Eye (tissue), 1 donor: Measurements from ENCODE around the gene STK32A.
A peak's percentile ranks its signal among the peaks of the same experiment; 100 is the strongest.

Experiments
- DNase-seq: peaks from one replicate; pipeline ENCODE4 v3.0.0-alpha.2; 2015

STK32A gene

DNA sequence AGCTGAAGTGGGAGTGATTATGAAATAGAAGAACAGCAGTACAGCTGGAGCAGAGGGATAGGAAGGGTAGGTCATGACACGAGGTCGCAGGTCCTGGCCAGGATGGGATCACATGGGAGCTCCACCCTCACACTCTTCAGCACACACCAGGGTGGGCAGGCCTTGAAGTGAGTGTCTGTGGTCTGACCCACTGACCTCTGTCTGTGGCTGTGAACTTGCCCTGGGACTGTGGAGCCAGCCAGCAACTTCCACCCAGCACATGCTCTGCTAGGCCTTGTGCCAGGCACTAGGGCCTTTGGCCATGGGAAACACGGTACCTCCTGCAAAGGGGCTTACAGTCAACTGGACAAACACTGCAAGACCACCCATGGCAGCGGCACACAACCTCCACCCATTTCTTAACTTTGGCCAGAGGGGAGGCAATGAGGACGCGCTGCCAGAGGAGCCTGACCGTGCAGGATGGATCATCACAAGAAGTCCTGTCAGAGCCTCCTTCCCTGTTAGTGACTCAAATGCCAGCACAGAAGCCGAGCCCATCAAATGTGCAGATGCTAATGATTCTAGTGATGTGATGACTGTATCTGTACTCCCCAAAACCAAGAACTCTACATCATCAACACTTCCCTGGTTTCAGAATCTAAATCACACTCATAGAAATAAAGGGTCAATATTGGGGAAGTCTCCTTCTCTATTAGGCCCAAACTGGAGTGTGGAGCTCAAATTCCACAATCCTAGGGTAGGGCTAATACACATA, 161.4 kb downstream of the STK32A start:
- DNase-seq = no peak

DNA sequence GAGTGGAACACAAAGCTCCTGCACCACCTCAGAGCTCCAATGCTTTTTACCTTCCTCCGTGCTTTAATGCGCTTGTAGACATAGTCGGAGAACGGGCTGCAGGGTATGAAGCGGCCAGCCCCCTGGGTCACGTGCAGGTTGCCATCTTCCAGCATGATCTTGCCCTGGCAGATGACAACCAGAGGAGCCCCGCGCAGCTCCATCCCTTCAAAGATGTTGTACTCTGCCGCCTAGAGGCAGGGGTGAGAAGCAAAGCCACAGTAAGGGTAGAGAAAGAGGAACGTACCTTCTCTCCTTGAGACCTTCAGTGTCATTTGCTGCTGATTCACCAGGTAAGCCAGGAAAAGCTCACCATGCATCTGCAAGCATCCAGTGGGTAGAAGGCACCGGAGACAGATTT, 162.8 kb downstream of the STK32A start:
- DNase-seq = no peak

DNA sequence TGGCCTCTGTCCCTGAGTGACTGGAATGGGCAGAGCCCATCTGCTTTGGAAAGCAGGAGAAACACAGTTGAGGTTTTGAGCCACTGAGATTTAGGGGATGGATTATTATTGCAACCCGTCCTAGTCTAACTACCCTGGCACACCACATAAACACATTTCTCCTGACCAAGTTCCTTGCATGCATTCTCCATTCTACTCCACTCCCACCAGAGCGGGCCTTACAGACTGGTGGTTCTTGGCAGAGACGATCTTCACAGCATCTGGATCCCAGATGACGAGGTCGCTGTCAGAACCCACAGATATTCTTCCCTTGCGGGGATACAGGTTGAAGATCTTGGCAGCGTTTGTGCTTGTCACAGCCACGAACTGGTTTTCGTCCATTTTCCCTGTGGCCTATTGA, 164.0 kb downstream of the STK32A start:
- DNase-seq = peak; percentile 29

DNA sequence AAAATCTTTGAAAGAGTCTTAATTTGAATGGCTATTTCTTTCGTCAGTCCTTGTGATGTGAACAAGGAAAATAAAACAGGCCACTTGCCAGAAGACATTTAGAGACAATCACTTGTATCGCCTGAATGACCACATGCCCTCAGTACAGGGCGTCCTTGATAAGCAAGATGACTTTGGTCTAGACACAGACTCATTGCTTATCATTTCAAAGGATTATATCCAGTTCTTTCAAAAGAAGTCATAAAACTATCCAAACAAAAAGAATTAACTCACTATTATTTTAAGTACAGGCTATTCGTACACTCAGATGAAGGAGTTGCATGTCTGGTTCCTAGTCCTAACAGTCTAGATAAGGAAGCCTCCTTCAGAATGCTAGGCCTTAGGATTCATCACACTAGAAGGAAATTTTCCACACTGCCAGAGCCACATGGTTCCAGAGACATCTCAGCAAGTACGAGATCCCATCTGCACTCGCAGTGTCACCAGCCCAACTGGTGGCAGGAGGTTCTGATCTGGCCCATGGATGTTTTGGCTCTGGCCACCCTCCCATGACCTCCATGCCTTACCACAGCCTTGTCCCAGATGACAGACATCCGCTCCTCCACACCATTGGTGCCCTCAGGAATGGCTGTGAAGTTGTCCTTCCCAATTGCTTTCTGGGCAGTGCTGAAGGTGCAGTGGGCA, 165.4 kb downstream of the STK32A start:
- no peak for DNase-seq

DNA sequence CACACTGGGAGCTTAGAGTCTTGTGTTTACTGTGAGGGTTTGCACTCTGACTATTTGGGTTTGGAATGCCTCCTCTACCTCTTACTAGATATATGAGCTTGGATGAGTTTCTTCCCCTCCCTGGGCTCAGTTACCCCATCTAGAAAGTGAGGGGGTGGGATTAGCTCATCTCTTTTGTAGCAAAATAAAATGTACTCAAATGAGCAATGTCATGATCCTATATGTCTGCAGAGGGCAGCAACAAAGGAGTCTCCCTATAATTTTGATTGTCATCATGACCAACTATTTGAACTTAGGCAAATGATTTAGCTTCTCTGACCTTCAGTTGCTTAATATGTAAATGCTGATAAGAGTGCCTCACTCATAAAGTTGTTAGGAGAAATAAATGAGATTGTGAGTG, 166.1 kb downstream of the STK32A start:
- DNase-seq = no peak

DNA sequence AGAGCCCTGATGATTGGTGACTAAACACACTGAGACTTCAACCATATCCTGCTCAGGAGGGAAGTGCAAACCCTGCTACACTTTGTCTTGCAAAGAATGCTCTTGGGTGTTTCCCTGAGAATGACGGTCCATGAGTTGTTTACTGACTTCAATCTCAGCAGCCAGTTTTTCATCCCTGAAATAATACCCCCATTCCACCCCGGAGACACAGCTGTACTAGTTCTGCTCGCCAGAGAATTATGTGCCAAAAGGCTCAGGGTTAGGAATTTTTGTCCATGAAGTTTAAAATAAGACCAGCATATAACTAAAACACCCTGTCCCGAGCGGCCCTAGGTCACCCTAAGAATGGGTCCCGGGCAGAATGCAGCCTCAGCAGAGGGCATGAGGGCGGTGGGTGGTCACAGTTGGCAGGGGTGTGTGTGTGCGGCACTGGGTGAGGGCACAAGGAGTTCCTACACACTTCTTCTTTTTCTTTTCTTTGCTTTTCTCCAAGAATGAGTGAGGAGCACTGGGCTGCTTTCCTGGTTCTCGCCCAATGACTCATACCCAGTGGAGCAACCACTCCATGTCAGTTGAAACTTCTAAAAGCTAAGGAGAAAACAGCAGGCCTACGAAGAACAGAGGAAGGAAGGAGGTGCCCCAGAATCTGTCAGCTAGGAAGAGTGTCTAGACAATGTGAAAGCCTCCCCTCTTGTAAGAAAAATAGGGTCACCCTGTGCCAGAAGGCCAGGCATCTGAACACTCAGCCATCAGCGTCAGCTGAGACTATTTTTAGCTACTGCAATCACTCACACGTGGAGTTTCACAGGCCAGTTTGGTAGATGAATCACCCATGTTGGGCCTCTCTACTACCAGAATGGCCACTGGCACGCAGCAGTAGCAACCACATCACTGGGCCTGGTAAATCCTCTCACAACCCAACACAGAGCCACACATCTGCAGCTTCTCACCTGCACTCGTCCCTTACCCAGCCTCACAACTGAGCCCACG, 169.1 kb downstream of the STK32A start:
- no peak for DNase-seq

DNA sequence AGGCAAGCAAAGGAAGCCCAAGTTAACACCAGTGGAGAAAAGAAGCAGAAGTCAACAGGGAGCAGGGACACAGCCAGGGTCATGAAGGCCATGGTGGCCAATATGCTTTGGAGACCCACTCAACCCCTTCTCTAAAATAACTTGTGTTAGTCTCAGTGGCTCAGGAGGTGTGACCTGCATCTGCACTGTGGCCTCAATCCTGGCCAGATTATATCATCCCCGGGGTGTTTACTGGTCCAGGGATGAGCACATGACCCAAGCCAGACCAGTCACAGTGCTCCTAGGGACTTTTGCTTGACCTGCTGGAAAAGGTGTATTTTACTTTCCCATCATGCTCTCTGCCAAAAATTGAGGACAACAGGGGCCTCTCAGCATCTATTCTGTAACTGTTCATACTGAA, 169.9 kb downstream of the STK32A start:
- no peak for DNase-seq

DNA sequence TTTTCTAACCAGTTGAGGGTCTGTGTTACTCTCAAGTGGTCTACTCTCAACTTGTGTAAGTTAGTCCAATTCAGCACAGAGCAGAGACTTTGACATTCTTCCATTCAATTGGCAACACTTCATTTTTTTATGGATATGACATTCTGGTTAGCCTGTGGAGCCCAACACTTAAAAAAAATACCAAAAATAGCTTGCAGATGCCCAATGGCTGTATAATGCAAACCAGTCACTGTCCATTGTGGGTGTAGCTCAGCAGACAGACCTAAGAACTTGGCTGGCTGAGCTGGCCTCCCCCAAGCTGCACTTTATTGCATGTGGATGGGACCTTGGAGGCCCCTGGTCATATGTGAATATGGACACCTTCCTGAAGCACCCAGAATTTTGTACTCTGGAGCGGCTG, 171.8 kb downstream of the STK32A start:
- no peak for DNase-seq

DNA sequence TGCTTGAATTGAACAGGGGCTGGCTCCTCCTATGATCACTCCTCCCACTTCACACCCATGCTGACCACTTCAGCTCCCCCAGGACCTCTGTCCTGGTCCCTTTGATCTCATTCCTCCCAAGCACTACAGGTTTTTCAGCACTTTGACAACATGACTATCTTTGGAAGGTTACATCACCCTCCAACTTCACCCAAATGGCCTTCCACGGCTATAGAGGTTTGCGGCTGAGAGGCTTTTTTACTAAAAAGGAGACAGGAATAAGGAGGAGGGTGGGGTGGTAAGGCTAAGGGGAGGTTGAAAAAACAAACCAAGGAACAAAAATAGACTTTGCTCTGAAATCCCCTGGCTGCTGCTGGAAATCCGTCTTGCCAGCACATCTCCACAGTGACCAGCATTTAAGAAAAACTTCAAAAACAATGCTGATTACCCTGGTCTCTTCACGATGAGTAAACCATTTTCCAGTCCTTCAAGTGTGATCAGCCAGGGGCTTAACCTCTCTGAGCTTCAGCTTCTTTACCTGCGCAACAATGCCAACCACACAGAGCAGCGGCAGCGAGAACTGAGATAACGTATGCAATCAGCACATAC, 172.4 kb downstream of the STK32A start:
- no peak for DNase-seq

DNA sequence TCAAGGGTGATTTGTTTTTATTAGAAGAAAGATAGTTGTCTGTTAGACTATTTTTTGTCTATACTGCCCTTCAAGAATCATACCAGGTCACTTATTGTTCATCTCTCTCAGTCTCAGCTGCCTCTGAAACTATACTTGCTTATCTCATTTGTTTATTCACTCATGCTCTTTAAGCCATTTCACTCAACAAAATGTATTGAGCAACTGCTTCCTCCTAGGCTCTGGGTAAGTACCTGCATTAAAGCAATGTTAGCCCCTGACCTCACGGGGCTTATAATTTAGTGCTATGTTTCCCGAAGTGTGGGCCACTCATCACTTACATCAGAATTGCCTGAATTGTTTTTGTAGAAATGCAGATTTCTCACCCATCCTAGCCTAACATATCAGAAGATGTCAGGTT, 174.2 kb downstream of the STK32A start:
- no peak for DNase-seq

DNA sequence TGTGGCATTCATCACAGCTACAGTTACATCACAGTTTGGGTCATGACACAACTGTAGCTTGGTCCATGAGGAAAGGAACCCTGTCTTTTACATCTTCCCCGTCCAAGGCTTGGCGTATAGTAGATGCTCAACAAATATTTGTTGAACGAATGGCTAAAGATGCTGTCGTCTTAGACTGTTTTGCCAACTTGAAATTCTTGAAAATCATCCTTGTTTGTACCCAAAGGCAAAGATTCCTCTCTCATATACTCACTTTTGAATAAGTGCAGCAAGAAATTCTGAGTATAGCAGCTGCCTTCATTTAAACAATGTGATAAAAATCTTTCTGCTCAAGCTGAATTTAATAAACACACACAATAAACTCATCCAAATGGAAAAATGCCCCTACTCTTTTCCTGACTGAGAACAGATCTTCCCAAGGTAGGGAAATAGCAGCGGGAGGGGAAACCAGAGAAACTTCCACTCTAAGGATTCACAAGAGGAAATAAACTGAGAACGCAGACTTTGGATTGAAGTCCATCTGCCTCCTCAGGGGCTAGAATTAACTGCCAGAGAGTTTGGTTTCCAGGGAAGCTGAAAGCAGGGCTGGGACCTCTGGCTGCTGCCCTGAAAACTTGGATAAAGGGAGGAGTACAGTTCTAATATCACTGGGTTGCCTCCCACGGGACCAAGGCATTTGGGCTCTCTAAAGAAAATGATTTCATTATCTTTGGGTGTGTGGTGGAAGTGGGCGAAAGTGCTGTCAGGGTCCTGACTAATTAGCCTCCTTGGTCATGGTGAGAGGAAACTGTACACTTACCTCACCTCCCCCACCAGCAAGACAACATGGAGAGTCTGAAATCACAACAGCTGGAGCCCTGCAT, 175.9 kb downstream of the STK32A start:
- DNase-seq = no peak

DNA sequence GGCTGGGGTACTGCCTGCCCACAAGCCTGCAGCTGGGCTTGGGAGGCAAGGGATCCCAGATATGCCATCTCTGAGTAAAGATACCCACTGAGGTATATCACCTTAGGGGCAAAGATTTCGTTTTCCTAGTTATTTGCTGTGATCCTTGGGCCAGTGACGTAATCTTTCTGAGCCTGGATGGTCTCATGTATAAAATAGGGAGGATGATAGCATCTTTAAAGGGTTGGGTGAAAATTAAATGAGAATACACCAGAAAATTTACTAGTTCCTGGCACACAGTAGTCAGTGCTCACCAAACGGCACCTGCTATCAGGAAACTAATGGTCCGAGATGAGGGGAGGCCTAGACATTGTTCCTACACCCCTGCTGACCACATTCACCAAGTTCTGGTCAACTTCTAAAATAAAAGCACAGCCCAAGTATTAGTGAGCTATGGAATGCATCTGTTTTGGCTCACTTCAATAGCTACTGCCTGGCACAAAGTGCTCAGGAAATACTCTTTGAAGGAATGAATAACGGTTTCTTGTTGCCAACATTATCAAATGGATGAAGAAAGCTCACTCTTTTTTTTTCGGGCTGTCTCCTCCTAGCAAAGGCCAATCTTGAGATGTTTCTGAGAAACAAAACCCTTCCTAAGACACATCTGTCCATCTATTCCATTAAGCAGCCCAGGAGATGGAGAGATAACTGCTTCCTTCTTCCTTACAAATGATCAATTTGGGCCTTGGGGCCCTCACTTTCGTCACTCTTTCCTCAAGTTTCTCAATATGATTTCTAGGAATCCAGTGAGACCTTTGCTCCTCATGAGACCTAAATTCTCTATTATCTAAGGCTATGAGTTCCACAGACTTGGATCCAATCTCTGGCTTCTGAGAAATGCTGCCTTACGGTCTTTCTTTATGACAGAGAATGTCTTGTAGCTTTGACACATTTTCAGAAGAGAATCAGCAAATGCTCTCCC, 176.8 kb downstream of the STK32A start:
- DNase-seq = no peak

DNA sequence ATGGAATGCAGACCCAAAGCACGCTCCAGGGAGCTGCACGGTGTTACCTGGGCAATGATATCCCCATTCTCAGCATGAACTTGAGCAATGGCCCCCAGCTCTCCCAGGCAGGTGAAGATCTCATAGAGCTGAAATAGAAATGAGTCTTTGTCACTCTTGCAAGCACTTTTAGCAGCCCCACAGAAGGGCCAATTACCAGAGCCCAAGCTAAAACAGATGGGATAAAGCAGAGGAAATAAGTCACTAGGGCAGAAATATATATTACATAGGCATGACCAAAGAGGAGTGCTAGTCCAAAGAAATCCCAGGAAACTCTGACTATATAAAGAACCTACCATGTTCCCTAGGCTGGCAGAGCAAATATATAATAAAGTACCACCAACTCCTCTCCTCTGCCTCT, 177.7 kb downstream of the STK32A start:
- DNase-seq = no peak

DNA sequence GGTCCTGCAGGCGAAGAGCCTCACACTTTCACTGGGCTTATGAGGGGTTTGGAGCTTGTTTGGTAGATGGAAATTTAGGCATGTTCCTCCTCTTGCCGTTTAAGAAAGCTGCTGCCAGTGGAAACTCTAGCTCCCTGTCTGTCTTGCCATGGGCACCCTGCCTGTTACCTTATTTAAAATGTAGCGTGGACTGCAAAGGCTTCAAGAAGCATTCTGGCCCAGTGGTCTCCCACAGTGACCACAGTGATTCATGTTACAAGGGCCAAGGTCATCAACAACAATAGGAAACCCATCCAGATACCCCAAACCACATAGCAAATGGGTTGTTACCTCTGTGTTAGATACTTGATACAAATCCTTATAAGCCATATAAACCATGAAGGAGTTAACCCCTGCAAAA, 178.4 kb downstream of the STK32A start:
- DNase-seq = no peak

DNA sequence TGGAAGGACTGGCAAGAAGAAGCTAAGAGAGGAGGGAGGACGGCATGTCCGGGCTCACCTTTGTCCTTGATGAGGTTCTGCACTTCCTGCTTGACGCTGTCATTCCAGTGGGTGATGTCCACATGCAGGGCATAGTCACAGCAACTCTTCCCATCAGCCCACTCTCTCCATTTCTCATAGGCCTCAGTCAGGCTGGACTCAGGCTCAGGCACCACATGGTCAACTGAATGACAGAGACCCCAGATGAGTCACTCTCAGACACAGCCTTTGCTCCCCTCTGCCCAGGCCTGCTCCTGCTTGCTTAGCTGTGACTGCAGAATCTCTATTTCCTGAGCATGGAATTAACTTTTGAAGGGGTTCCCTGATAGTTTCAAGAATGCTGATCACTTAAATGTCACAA, 180.8 kb downstream of the STK32A start:
- DNase-seq = no peak

DNA sequence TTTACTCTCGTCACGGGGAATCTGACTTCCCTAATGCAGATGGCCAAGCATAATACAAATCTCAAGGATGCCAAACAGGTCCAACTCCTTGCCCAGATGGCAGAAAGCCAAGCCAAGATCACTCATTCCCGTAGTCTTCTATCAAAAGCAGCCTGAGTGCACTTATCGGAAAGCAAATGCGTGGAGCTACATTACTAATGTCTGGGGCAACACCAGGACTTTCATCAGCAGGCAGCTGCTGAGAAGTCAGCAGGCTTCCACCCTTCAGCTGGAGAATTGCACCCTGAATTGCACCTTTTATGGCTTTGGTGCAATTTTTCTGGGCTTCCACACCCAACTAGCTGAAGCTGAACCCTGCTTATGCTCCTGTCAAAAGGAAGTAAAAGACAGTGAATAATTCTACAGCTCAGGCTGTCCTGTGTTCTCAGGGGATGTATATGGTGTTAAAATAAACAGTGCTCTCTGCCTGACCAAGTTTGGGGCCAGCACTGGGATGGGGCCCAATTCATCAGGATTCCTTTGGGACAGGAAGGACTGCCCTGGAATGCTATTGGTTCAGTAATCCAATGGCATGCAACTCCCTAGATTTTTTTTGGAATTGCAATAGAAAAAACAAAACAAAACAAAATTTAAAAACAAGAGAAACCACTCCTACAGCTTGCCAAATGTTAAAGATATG, 182.4 kb downstream of the STK32A start:
- DNase-seq = no peak

DNA sequence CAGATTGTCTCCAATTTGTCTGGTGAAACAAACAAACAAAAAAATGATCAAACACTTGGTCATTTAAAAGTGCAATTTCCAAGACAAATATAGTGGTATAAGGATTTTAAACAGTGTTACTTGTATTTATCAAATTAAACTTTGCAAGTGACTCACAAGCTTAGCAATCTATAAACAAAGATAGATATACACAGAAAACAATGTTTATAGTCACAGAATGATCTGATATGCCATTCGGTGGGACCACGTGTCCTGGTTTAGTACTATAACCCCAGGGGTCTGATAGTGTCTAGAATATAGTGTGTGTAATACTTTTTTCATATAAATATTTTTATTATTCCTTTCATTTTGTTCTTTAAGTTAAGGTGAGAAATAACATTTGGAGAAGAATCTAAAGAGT, 183.8 kb downstream of the STK32A start:
- DNase-seq = no peak

DNA sequence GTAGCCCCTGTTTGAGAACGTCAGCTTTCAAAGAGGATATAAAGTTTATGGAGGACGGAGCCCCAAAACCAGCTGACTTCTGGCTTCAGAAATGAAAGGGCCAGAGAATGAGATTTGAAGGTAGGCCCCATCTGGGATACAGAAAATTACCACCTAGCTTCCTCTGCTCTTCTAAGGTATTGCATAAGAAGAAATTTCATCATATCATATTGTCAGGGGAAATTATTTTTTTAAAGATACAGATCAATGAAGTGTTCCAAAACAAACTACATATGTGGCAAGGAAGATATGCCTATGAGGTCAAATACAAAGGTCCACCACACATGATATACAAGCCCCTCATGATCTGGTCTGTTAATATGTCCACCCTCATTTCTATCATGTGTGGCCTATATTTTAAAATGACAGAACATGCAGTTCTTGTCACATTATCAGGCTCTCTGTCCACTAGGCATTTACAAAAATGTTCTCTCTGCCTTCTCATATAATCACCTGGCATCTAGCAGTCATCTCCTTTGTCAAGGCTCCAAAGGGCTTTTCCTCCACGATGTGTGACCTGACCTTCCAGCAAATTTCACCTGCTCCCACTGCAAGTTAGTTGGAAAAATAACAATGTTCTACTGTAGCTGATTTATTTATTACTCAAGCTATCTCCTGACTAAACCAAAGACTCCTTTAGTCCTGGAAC, 192.0 kb downstream of the STK32A start:
- DNase-seq = no peak

DNA sequence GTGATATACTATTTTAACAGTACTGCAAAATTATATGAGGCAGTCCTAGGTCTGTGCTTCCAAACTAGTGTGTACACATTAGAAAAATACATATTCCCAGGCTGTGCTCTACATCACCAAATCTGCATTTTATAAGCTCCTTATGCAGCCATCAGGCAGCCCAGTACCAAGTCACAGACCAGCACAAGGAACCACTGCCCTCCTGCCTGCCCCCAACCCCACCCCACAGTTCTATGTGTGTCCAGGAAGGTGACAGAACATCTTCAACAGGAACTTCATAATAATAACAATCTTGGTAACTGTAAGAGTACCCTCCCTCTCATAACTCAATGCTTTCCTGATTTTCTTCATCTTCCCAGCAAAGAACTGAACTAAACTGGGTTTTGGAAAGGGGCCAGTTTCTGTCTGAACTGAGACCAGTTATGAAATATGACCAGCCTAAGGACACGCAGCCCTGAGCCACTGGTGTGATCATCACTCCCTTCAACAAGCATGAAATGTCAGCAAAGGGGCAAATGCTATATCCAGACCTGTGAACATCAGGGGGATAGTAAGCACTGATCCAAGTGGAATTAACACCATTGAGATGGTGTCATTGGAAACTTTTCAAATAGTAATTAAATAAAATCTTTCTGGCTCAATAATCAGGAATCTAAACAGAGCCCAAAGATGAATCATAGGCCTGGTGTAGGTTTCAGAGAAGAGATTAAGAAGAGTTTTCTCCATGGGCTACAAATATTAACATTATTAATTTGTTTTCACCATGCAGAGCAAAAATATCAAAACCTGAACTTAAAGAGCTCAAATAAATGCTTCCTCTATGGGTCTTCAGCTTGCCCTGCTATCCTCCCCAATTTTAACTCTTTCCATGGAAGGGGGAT, 192.9 kb downstream of the STK32A start:
- DNase-seq = peak; percentile 50
